ENCODE measurements around the gene RAB3B.
"Not testable (repeated sequence)": the region's sequence is repeated elsewhere in the genome, so short reads cannot be mapped to it uniquely, and the experiment has no call there.

Gene RAB3B

GRCh38 chr1:51898090-51898734 lies 92.3 kb downstream of the RAB3B start:
- no peak overlapping the region for H3K4me3 ChIP-seq
- H3K9me3 ChIP-seq (ENCODE audit: low read depth, low read length) = no peaks in the 10 kb centered on the region
- H3K36me3 ChIP-seq (ENCODE audit: insufficient read depth, low read length) = no peaks in the 10 kb centered on the region
- no peak overlapping the region for H3K9ac ChIP-seq (ENCODE audit: insufficient read length)
- TF ChIP-seq EZH2 (IDR thresholded peaks at IDR 0.05) (no peak), FOXP2 (optimal IDR thresholded peaks at IDR 0.05; ENCODE audit: control extremely low read depth, extremely low read length, insufficient read depth) (no peak), POLR2AphosphoS5 (IDR thresholded peaks at IDR 0.05; ENCODE audit: borderline replicate concordance, low read depth, low read length) (no peak)
- no peak for DNase-seq (ENCODE audit: low read depth, low spot score)
- H3K27ac ChIP-seq = no peak overlapping the region

- no peak for TF ChIP-seq POLR2AphosphoS5 (IDR thresholded peaks at IDR 0.05; ENCODE audit: borderline replicate concordance, low read depth, low read length)
- TF ChIP-seq EZH2 (IDR thresholded peaks at IDR 0.05) = no peak
- TF ChIP-seq FOXP2 (optimal IDR thresholded peaks at IDR 0.05; ENCODE audit: control extremely low read depth, extremely low read length, insufficient read depth) = no peak
- no peak overlapping the region for H3K27ac ChIP-seq
- no peaks in the 10 kb centered on the region for H3K36me3 ChIP-seq (ENCODE audit: insufficient read depth, low read length)
- DNase-seq (ENCODE audit: low read depth, low spot score) = no peak
- no peak overlapping the region for H3K9ac ChIP-seq (ENCODE audit: insufficient read length)
- H3K4me3 ChIP-seq = no peak overlapping the region
- no peaks in the 10 kb centered on the region for H3K9me3 ChIP-seq (ENCODE audit: low read depth, low read length)
Measured at GRCh38 chr1:51897699-51898031, 92.8 kb downstream of the RAB3B start.

GRCh38 chr1:51894748-51895147 lies 95.8 kb downstream of the RAB3B start:
- not testable (repeated sequence) for H3K4me3 ChIP-seq; H3K27ac ChIP-seq; H3K9me3 ChIP-seq (ENCODE audit: low read depth, low read length); H3K9ac ChIP-seq (ENCODE audit: insufficient read length); DNase-seq (ENCODE audit: low read depth, low spot score); H3K36me3 ChIP-seq (ENCODE audit: insufficient read depth, low read length)

- Histone ChIP-seq H3K4me3 (peak within 1 kb of the TSS; percentile 90), H3K9me3 (ENCODE audit: low read depth, low read length) (no peaks in the 10 kb centered on the region), H3K27ac (peak within 1 kb of the TSS; percentile 99), H3K36me3 (ENCODE audit: insufficient read depth, low read length) (peaks cover 16% of the 10 kb centered on the region), H3K9ac (ENCODE audit: insufficient read length) (peak within 1 kb of the TSS; percentile 99)
- peak; percentile 100 for DNase-seq (ENCODE audit: low read depth, low spot score)
- TF ChIP-seq EZH2 (IDR thresholded peaks at IDR 0.05) = no peak
- TF ChIP-seq POLR2AphosphoS5 (IDR thresholded peaks at IDR 0.05; ENCODE audit: borderline replicate concordance, low read depth, low read length) = peak; percentile 87
- peak; percentile 55 for TF ChIP-seq FOXP2 (optimal IDR thresholded peaks at IDR 0.05; ENCODE audit: control extremely low read depth, extremely low read length, insufficient read depth)
Measured at GRCh38 chr1:51878616-51879336, 111.7 kb downstream of the RAB3B start, which contains the start of gene NRDC. Gene NRDC (minus strand): TSS chr1:51878727. CDS start chr1:51878615, 112 bp downstream.

- Histone ChIP-seq H3K9ac (ENCODE audit: insufficient read length) (peak overlapping the region; percentile 95), H3K9me3 (ENCODE audit: low read depth, low read length) (no peaks in the 10 kb centered on the region), H3K36me3 (ENCODE audit: insufficient read depth, low read length) (peaks cover 20% of the 10 kb centered on the region), H3K4me3 (peak overlapping the region; percentile 90), H3K27ac (peak overlapping the region; percentile 90)
- DNase-seq (ENCODE audit: low read depth, low spot score) = no peak
- TF ChIP-seq POLR2AphosphoS5 (IDR thresholded peaks at IDR 0.05; ENCODE audit: borderline replicate concordance, low read depth, low read length) (no peak), FOXP2 (optimal IDR thresholded peaks at IDR 0.05; ENCODE audit: control extremely low read depth, extremely low read length, insufficient read depth) (no peak), EZH2 (IDR thresholded peaks at IDR 0.05) (no peak)
Measured at GRCh38 chr1:51878308-51878615, 112.2 kb downstream of the RAB3B start.

- H3K9me3 ChIP-seq (ENCODE audit: low read depth, low read length) = no peaks in the 10 kb centered on the region
- peak overlapping the region; percentile 95 for H3K9ac ChIP-seq (ENCODE audit: insufficient read length)
- peaks cover 25% of the 10 kb centered on the region for H3K36me3 ChIP-seq (ENCODE audit: insufficient read depth, low read length)
- peak overlapping the region; percentile 90 for H3K4me3 ChIP-seq
- TF ChIP-seq POLR2AphosphoS5 (IDR thresholded peaks at IDR 0.05; ENCODE audit: borderline replicate concordance, low read depth, low read length) (no peak), FOXP2 (optimal IDR thresholded peaks at IDR 0.05; ENCODE audit: control extremely low read depth, extremely low read length, insufficient read depth) (no peak)
- DNase-seq (ENCODE audit: low read depth, low spot score) = no peak
- peak overlapping the region; percentile 90 for H3K27ac ChIP-seq
Measured at GRCh38 chr1:51877434-51878307, 112.8 kb downstream of the RAB3B start.

GRCh38 chr1:51875836-51876235 lies 114.7 kb downstream of the RAB3B start:
- H3K4me3 ChIP-seq = peak overlapping the region; percentile 90
- H3K27ac ChIP-seq = no peak overlapping the region
- DNase-seq (ENCODE audit: low read depth, low spot score) = no peak
- H3K9me3 ChIP-seq (ENCODE audit: low read depth, low read length) = no peaks in the 10 kb centered on the region
- H3K36me3 ChIP-seq (ENCODE audit: insufficient read depth, low read length) = peaks cover 25% of the 10 kb centered on the region
- H3K9ac ChIP-seq (ENCODE audit: insufficient read length) = peak overlapping the region; percentile 42
- TF ChIP-seq POLR2AphosphoS5 (IDR thresholded peaks at IDR 0.05; ENCODE audit: borderline replicate concordance, low read depth, low read length) (no peak), FOXP2 (optimal IDR thresholded peaks at IDR 0.05; ENCODE audit: control extremely low read depth, extremely low read length, insufficient read depth) (no peak), EZH2 (IDR thresholded peaks at IDR 0.05) (no peak)

GRCh38 chr1:51875291-51875772 lies 115.2 kb downstream of the RAB3B start:
- H3K9ac ChIP-seq (ENCODE audit: insufficient read length) = no peak overlapping the region
- DNase-seq (ENCODE audit: low read depth, low spot score) = no peak
- peaks cover 25% of the 10 kb centered on the region for H3K36me3 ChIP-seq (ENCODE audit: insufficient read depth, low read length)
- no peak for TF ChIP-seq POLR2AphosphoS5 (IDR thresholded peaks at IDR 0.05; ENCODE audit: borderline replicate concordance, low read depth, low read length)
- no peak for TF ChIP-seq FOXP2 (optimal IDR thresholded peaks at IDR 0.05; ENCODE audit: control extremely low read depth, extremely low read length, insufficient read depth)
- TF ChIP-seq EZH2 (IDR thresholded peaks at IDR 0.05) = no peak
- H3K4me3 ChIP-seq = peak overlapping the region; percentile 90
- H3K27ac ChIP-seq = no peak overlapping the region; the same call in 1 of the 2 replicates
- no peaks in the 10 kb centered on the region for H3K9me3 ChIP-seq (ENCODE audit: low read depth, low read length)

- peaks cover 25% of the 10 kb centered on the region for H3K36me3 ChIP-seq (ENCODE audit: insufficient read depth, low read length)
- not testable (repeated sequence) for DNase-seq (ENCODE audit: low read depth, low spot score); H3K9ac ChIP-seq (ENCODE audit: insufficient read length); H3K4me3 ChIP-seq; H3K27ac ChIP-seq; H3K9me3 ChIP-seq (ENCODE audit: low read depth, low read length)
Measured at GRCh38 chr1:51873270-51873669, 117.2 kb downstream of the RAB3B start.

Measured in SK-N-MC (cell line).